Neural progenitor cell (in vitro differentiated cells): Measurements from ENCODE around the gene IL7R. TPM values are rescaled to one million over a fixed set of nuclear protein-coding genes. Genes with fewer than 3 reads are reported as not detected.

Experiments used
- DNase-seq: peaks from one replicate; pipeline ENCODE4 v3.0.0-alpha.2; 2016; ENCODE audit warnings: low spot score
- H2AFZ ChIP-seq: fragments of 200-600 bp; sonication (generic); replicated peaks from 2 replicates; pipeline ENCODE4 v1.6.1; 2016; ENCODE audit warnings: antibody characterized with exemption
- H3F3A ChIP-seq: fragments of 200-600 bp; sonication (generic); 2 replicates; pipeline ENCODE4 v1.6.1; 2016; ENCODE audit warnings: antibody characterized with exemption, low read depth
- H3K27ac ChIP-seq: fragments of 200-600 bp; sonication (generic); 2 replicates; pipeline ENCODE4 v1.5.1; 2016; ENCODE audit warnings: mild to moderate bottlenecking
- H3K27me3 ChIP-seq: fragments of 200-600 bp; sonication (generic); 2 replicates; pipeline ENCODE4 v1.6.1; 2016; ENCODE audit warnings: mild to moderate bottlenecking, moderate library complexity
- H3K36me3 ChIP-seq: fragments of 200-600 bp; sonication (generic); 2 replicates; pipeline ENCODE4 v1.5.1; 2016
- H3K4me1 ChIP-seq: fragments of 200-600 bp; sonication (generic); 2 replicates; pipeline ENCODE4 v1.6.1; 2016; ENCODE audit warnings: mixed run types
- H3K4me2 ChIP-seq: fragments of 200-600 bp; sonication (generic); 2 replicates; pipeline ENCODE4 v1.6.1; 2016
- H3K4me3 ChIP-seq: fragments of 200-600 bp; sonication (generic); 2 replicates; pipeline ENCODE4 v1.5.1; 2016
- H3K79me2 ChIP-seq: fragments of 200-600 bp; sonication (generic); 2 replicates; pipeline ENCODE4 v1.6.1; 2016; ENCODE audit warnings: low read depth
- H3K9ac ChIP-seq: fragments of 200-600 bp; sonication (generic); 2 replicates; pipeline ENCODE4 v1.6.1; 2016
- H3K9me3 ChIP-seq: fragments of 200-600 bp; sonication (generic); 2 replicates; pipeline ENCODE4 v1.5.1; 2016; ENCODE audit warnings: low read depth
- H4K20me1 ChIP-seq: fragments of 200-600 bp; sonication (generic); 2 replicates; pipeline ENCODE4 v1.6.1; 2016; ENCODE audit warnings: low read depth
- H3K27ac Mint-ChIP-seq: 3 replicates; pipeline ENCODE4 v1.8.0; 2021; ENCODE audit warnings: mixed read lengths
- H3K27me3 Mint-ChIP-seq: 2 replicates; pipeline ENCODE4 v1.8.0; 2022; ENCODE audit warnings: low read depth, mild to moderate bottlenecking, inconsistent platforms, moderate library complexity, mixed read lengths; ENCODE audit not compliant: insufficient read depth
- H3K36me3 Mint-ChIP-seq: 3 replicates; pipeline ENCODE4 v1.8.0; 2021; ENCODE audit warnings: mixed read lengths
- H3K4me1 Mint-ChIP-seq: 3 replicates; pipeline ENCODE4 v1.8.0; 2021; ENCODE audit warnings: mixed read lengths
- H3K4me3 Mint-ChIP-seq: 3 replicates; pipeline ENCODE4 v1.8.0; 2021; ENCODE audit warnings: mild to moderate bottlenecking, moderate library complexity, mixed read lengths
- H3K9me3 Mint-ChIP-seq: 3 replicates; pipeline ENCODE4 v1.8.0; 2020; ENCODE audit warnings: mixed read lengths
- EZH2 ChIP-seq: fragments of 200-600 bp; sonication (generic); IDR thresholded peaks from 2 replicates; pipeline ENCODE4 v1.6.1; 2017; ENCODE audit warnings: antibody characterized with exemption, mild to moderate bottlenecking, moderate library complexity
- EZH2phosphoT487 ChIP-seq: fragments of 200-600 bp; sonication (generic); IDR thresholded peaks from 2 replicates; pipeline ENCODE4 v1.6.1; 2017; ENCODE audit warnings: antibody characterized with exemption
- total RNA-seq: library from RNA; depleted of rRNA; stranded (reverse); fragments of >200 nt; gene quantifications from 2 replicates; pipeline ENCODE4 v1.2.3, GENCODE V29; 2015; ENCODE audit warnings: low replicate concordance
- TF ChIP-seq, protein P1 (sequence below): fragments of 200-600 bp; sonication (generic); IDR thresholded peaks from 2 replicates; pipeline ENCODE4 v1.5.1; 2017; ENCODE audit warnings: antibody characterized with exemption, mild to moderate bottlenecking

Gene IL7R
- total RNA-seq, 1 donor from 2014 or later, result not detected

DNA sequence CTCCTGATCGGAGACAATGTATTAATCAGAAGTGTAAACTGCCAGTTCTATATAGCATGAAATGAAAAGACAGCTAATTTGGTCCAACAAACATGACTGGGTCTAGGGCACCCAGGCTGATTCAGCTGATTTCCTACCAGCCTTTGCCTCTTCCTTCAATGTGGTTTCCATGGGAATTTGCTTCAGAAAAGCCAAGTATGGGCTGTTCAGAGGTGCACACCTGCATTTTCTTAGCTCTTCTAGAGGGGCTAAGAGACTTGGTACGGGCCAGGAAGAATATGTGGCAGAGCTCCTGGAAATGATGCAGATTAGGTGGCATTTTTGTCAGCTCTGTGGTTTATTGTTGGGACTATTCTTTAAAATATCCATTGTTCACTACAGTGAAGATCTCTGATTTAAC, 22.4 kb downstream of the IL7R start:
- H4K20me1 ChIP-seq, result no peaks in the 10 kb centered on the region
- no peak overlapping the region for H3K4me3 Mint-ChIP-seq
- H2AFZ ChIP-seq, result no peak overlapping the region
- no peaks in the 10 kb centered on the region for H3K9me3 Mint-ChIP-seq
- no peaks in the 10 kb centered on the region for H3K27me3 ChIP-seq
- no peaks in the 10 kb centered on the region for H3K36me3 Mint-ChIP-seq
- H3K27ac ChIP-seq, result no peak overlapping the region
- no peak overlapping the region for H3K9ac ChIP-seq
- H3K4me1 ChIP-seq, result no peaks in the 10 kb centered on the region
- peaks cover 2% of the 10 kb centered on the region for H3K4me1 Mint-ChIP-seq
- H3K36me3 ChIP-seq, result no peaks in the 10 kb centered on the region
- TF ChIP-seq EZH2phosphoT487 (no peak), EZH2 (no peak)
- TF ChIP-seq, protein P1, sequence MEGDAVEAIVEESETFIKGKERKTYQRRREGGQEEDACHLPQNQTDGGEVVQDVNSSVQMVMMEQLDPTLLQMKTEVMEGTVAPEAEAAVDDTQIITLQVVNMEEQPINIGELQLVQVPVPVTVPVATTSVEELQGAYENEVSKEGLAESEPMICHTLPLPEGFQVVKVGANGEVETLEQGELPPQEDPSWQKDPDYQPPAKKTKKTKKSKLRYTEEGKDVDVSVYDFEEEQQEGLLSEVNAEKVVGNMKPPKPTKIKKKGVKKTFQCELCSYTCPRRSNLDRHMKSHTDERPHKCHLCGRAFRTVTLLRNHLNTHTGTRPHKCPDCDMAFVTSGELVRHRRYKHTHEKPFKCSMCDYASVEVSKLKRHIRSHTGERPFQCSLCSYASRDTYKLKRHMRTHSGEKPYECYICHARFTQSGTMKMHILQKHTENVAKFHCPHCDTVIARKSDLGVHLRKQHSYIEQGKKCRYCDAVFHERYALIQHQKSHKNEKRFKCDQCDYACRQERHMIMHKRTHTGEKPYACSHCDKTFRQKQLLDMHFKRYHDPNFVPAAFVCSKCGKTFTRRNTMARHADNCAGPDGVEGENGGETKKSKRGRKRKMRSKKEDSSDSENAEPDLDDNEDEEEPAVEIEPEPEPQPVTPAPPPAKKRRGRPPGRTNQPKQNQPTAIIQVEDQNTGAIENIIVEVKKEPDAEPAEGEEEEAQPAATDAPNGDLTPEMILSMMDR, result no peak
- H3F3A ChIP-seq, result no peaks in the 10 kb centered on the region
- no peak overlapping the region for H3K27ac Mint-ChIP-seq
- no peak overlapping the region for H3K4me2 ChIP-seq
- no peaks in the 10 kb centered on the region for H3K79me2 ChIP-seq
- no peaks in the 10 kb centered on the region for H3K9me3 ChIP-seq
- H3K27me3 Mint-ChIP-seq, result no peaks in the 10 kb centered on the region
- no peak for DNase-seq
- no peak overlapping the region for H3K4me3 ChIP-seq

DNA sequence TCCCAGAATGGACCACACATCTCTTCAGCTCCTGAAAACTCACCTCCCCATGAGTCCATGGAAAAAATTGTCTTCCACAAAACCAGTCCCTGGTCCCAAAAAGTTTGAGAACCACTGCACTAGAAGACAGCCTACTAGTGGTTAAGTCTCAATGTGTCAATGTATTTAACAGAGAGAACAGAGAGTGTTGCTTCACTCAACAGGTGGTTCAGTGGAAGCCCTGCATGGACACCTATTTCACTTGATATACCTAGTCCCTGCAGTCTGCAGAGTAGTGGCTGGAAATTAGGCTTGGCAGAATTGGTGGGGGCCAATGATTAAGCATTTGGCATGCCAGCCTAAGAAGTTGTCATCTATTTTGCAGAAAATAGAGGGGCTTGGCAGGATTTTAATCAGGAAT, 23.0 kb downstream of the IL7R start:
- DNase-seq, result no peak
- no peaks in the 10 kb centered on the region for H3K79me2 ChIP-seq
- TF ChIP-seq EZH2phosphoT487, result no peak
- no peak for TF ChIP-seq EZH2
- TF ChIP-seq, protein P1, result no peak
- no peaks in the 10 kb centered on the region for H3K36me3 ChIP-seq
- H3K4me3 ChIP-seq, result no peak overlapping the region
- H3K27me3 ChIP-seq, result no peaks in the 10 kb centered on the region
- H3K4me1 Mint-ChIP-seq, result peaks cover 2% of the 10 kb centered on the region
- no peaks in the 10 kb centered on the region for H3K36me3 Mint-ChIP-seq
- no peaks in the 10 kb centered on the region for H3K4me1 ChIP-seq
- no peak overlapping the region for H2AFZ ChIP-seq
- no peaks in the 10 kb centered on the region for H4K20me1 ChIP-seq
- no peaks in the 10 kb centered on the region for H3K27me3 Mint-ChIP-seq
- H3F3A ChIP-seq, result no peaks in the 10 kb centered on the region
- H3K9ac ChIP-seq, result no peak overlapping the region
- no peaks in the 10 kb centered on the region for H3K9me3 Mint-ChIP-seq
- no peaks in the 10 kb centered on the region for H3K9me3 ChIP-seq
- no peak overlapping the region for H3K4me2 ChIP-seq
- H3K27ac Mint-ChIP-seq, result no peak overlapping the region
- no peak overlapping the region for H3K4me3 Mint-ChIP-seq
- H3K27ac ChIP-seq, result no peak overlapping the region

DNA sequence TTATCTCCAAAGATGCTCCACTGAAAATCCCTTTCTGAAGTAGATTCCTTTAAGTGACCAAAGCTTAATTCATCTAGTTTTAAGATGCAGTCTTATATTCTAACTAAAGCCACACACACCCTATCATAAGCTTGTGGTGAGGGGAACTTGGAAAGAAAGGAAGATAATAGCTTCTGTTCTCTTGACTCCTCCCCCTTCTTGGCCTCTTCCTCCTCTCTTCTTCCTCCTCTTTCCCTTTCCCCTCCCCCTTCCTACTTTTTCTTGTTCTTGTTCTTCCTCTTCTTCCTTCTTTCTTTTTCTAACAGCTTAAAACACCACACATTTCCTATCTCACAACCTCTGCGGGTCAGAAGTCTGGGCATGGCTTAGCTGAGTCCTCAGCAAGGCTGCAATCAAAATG, 23.5 kb downstream of the IL7R start:
- no peak overlapping the region for H3K4me3 ChIP-seq
- H3F3A ChIP-seq, result no peaks in the 10 kb centered on the region
- no peak overlapping the region for H3K27ac ChIP-seq
- H3K9ac ChIP-seq, result no peak overlapping the region
- no peaks in the 10 kb centered on the region for H3K79me2 ChIP-seq
- H3K27me3 ChIP-seq, result no peaks in the 10 kb centered on the region
- TF ChIP-seq, protein P1, result no peak
- TF ChIP-seq EZH2 (no peak), EZH2phosphoT487 (no peak)
- no peaks in the 10 kb centered on the region for H3K36me3 Mint-ChIP-seq
- H3K4me3 Mint-ChIP-seq, result no peak overlapping the region
- no peaks in the 10 kb centered on the region for H3K4me1 ChIP-seq
- H3K27ac Mint-ChIP-seq, result no peak overlapping the region
- H3K9me3 ChIP-seq, result no peaks in the 10 kb centered on the region
- no peaks in the 10 kb centered on the region for H3K27me3 Mint-ChIP-seq
- no peaks in the 10 kb centered on the region for H4K20me1 ChIP-seq
- H2AFZ ChIP-seq, result no peak overlapping the region
- no peaks in the 10 kb centered on the region for H3K9me3 Mint-ChIP-seq
- no peak for DNase-seq
- no peaks in the 10 kb centered on the region for H3K36me3 ChIP-seq
- H3K4me2 ChIP-seq, result no peak overlapping the region
- H3K4me1 Mint-ChIP-seq, result peaks cover 2% of the 10 kb centered on the region
